DMS114 treated with DMSO at 0.1 percent for 48 hours (cell line): ENCODE data around the gene ATOX1.
"Not testable (repeated sequence)": the region's sequence is repeated elsewhere in the genome, so short reads cannot be mapped to it uniquely, and the experiment has no call there.

Experiments
- DNase-seq: peaks from one replicate; lab custom pipeline; 2025; ENCODE audit not compliant: unreplicated experiment; lab: John Stamatoyannopoulos, UW

Gene ATOX1

DNA sequence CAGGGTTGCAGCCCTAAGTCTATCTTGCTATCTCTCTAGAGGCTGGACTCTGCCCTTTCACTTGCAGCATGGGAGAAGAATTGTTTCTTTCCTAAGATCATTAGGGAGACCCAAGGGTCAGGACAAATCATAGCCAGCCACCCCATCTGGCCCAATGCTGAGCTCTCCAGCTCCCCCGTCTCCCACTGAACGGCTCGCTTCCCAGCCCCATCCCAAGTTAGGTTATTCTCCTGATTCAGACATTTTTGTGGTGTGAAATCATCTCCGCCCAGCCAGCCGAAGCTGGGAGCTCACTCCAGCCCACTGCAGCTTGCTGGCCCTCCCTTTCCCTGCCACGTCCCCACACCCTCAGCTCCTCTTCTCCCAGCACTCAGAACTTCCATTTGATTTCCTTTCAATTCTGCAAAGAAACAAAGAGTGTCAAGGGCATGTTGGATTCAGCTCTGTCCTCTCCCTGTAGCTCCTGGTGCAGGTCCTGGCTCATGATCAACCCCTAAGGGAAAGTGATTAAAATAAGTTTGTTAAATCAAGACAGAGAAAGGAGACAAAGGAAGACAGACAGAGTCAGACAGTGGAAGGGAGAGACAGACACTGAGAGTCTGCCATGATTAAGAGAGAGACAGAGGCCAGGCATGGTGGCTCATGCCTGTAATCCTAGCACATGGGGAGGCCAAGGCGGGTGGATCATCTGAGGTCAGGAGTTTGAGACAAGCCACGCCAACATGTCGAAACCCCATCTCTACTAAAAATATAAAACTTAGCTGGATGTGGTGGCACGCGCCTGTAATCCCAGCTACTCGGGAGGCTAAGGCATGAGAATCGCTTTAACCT is 59.1 kb downstream of the ATOX1 start:
- DNase-seq = no peak

DNA sequence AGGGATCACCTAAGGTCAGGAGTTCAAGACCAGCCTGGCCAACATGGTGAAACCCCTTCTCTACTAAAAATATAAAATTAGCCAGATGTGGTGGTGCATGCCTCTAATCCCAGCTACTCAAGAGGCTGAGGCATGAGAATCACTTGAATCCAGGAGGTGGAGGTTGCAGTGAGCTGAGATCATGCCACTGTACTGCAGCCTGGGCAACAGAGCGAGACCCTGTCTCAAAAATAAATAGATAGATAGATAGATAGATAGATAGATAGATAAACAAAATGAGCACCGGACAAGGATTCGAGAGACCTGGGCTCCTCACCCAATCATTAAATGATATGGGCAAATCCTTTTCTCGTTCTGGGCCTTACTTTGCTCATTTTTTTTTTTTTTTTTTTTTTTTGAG is 60.4 kb downstream of the ATOX1 start:
- DNase-seq = not testable (repeated sequence)

DNA sequence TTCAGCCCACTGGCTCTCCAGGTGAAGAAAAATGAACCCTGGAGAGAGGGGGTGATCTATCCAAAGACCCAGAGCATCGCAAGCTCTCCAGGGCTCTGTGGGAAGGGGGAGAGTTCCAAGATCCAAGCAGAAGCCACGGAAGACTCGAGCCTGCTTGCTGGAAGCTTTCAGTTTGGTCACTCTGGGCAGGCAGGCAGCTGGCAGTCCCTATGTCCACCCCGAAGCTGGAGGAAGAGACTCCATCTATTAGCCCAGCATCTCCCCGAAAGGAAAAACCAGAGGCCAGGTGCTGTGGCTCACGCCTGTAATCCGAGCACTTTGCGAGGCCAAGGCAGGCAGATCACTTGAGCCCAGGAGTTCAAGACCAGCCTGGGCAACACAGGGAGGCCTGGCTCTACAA is 61.0 kb downstream of the ATOX1 start:
- no peak for DNase-seq

DNA sequence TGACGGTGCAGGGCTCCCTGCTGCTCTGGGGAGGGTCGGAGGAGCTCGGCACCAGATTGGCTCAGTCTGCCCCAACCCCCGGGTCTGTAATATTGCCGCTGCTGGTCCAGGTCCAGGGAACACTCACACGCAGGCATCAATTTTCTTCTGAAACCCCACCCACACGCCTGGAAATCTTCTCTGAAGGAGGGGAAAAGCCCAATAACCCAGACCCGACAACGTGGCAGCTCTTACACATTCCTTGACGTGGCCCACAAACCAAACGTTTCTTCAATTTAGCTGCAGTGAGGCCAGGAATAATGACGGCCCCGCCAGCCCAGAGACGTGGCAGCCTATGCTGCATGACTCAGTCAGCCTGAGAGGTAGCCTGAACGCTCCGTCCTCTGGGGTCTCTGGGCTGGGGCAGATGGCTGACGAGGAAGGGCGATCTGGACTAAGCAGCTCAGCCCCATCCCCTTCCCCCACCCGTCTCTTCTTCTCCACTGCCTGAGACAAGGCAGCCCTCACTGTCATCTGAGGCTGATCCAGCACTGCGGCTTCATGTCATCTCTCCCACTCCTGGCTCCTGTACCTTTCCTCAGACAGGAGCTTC is 61.9 kb downstream of the ATOX1 start:
- no peak for DNase-seq

DNA sequence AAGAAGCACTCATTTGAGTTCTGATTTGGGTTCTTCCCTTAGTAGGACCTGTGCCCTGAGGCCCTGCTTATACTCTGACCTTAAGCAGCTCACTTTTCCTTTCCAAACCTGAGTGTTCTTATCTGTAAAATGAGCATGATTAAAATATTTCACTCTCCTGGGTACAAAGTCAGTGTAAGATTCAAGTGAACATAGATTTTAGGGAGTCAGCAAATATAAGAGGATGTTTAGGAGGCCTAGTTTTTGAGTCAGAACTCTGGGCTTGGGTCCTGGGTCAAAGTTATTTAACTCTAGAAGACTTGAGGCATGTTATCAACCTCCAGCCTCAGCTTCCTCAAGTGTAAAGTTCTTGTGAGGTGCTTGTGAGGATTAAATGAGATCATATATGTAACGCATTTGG is 63.0 kb downstream of the ATOX1 start:
- no peak for DNase-seq

DNA sequence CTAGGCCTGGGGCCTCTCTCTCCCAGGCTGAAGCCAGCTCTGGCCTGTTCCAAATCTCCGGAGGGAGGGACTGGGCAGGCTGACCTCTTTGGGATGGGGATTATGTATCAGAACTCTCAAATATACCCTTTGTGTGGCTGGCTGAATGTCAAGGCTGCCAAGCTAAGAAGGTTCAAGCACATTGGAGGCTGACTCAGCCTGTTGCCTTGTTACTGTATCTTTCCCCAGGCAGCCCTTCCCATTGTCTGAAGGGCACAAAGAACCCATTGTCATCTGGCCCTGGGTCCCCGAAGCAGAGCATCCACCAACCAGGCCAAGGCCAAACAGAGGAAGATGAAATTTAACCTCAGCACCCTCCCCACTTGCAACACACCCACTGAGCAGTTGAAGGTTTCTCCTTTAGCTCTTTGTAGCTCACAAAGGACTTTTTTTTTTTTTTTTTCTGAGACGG is 64.4 kb downstream of the ATOX1 start:
- DNase-seq = no peak
